Measurements from ENCODE around the gene PPP1R1C.

Gene PPP1R1C

GRCh38 chr2:182115258-182115657 is 129.6 kb downstream of the PPP1R1C start:
- DNase-seq, result no peak

DNA sequence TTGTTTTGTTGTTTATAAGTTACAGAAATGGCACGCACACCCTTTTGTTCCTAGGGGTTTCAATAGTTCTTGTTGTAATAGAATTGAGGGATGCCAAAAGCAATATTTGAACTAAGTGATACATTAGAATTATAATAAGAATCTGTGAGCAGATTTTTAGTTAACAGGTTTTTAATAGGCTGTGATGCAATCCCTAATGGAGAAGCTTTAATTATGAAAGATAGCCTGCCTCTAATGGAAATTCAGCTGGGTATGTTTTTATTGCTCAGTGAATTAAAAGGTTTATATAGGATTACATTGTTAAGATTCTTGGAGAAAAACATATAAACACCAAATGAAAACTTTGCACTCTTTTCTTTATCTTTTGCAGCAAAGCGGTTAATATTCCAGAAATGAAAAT is 131.1 kb downstream of the PPP1R1C start:
- no peak for DNase-seq

- DNase-seq, result no peak
Observed at GRCh38 chr2:182117196-182117595, 131.5 kb downstream of the PPP1R1C start.

DNA sequence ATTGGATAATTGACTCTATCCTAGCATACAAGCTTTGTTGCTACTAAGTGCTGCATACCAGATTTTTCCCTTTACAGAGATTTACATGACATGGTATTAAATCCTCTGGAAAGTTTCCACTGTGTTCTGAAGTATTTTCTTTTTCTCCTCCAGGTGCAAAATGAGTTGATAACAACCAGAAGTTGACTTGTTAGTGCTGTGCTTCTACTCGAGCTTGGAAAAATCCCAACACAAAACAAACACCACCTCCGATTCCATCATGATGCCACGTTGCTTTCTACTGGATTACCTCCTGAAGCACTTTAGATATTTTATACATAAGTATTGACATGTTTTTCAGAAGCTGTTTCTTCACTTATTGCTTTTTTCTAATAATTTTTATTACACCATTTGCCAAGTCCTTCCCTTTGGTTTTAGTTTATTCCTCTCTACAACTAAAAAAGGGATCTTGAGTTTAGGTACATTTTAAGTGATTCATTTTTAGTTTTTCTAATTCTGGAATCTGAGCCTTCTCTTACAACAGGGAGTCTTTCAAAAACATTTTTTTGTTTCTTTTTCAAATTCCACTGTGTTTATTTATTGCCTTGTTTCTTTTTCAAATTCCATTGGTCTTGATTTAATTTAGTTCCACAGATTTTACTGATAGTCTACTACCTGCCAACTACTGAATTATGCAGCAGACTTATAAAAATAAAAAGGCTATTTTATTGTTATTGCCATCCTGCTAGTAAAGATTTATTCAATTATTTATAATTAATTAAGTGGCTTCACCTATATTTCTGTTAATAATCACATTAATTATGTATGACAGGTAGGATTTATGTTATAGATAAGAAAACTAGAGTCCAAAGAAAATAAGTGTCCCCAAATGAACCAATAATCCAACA is 143.4 kb downstream of the PPP1R1C start:
- no peak for DNase-seq

DNA sequence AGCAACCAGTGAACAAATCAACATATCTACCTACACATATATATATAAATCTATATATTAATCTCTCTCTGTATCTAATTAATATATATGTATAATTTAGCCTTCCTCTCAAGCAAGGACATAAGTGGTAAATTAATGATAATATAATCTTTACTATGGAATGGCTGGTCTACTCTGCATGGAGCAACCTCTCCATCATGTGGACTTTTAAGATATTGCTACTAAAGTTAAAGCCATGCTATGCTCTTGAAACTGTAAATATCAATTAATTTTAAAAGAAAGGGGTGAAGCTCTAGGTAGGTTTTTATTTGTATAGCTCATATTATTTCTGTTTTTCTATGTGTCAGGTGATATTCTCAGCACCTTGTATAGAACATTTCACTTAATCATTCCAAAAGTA is 147.0 kb downstream of the PPP1R1C start:
- DNase-seq, result no peak

GRCh38 chr2:182133195-182133891 is 147.7 kb downstream of the PPP1R1C start:
- no peak for DNase-seq

GRCh38 chr2:182134201-182134600 is 148.5 kb downstream of the PPP1R1C start:
- DNase-seq, result no peak

DNA sequence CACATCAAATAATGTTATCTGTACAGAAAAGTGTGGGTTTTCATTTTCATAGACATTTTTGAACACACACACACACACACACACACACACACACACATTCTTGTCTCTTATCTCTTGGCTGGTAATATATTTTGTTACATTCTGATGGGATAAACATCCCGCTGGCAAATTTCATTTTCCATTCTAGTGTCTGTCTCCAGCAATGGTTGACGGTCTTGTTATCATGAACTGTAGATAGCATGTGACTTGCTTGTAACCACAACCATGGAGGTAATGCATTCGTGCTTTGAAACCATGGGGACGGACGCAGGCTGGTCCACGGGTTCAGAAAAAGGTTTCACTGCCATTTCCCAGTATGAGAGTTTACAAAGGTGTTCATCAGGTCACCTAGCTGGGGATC is 156.4 kb downstream of the PPP1R1C start:
- no peak for DNase-seq

DNA sequence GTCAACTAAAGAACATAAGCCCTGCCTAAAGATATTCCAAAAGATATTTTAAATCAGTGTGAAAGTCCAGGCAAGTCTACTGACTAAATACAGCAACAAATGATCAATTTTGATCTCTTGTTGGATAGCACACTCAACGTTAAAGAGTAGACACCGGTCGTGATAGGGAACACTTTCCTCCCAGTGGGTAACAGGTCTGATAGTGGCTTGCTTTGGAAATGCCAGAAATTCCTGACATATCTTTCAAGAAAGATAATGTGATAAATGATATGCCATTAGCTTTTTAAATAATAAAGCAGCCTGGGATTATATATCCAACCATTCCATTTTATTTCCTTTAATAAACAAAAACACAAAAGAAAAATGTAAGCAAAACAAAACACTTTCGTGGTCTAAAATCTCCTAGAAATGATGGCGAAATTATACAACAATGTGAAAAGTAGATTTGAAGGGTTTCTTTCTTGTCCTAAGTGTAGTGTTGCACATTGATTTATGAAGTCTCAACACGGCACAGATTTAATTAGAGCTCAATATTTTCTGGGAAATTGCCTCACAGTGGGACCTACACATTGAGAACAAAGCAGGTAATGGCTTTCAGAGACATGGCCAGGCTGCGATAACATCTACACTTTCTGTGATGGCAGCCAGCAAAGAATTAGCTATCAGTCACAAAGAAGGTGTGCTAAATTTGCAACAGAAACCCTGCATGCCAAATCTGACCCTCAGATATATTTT is 158.6 kb downstream of the PPP1R1C start:
- no peak for DNase-seq

DNA sequence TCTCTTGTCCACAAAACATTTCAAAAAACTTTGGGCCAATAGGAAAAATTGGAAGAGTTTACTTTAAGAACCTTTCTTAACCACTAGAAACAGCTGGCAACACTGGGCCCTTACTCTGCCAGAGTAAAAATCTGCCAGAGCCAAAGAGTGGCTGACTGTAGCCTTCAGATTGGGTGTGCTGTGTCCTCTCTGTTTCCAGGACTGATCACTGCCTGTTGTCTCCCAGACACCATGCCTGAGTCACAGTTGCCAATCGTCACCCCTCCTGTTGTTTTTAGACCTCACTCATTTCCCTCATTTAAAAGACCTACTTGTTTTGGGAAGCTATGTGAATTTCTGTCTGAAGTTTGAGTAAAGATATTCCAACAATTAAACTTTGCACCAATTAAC is 159.1 kb downstream of the PPP1R1C start:
- DNase-seq, result no peak

DNA sequence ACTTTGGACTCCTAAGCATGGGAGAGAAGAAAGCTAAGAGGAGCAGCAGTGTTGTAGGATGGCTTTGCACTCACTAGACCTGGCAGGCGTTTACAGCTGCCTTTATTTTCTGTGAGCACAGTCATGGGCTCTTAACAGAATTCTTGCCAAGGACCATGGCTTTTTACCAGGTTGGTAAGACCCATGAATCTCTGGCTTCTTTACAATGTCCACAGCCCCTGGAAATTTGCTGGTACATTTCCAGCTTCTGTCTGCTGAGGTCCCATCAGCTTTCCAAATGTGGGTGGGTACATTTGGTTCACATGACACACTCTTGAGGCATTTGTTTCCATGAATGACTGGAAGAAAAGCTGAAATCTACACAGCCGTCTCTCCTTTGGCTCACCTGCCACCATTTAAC is 162.7 kb downstream of the PPP1R1C start:
- DNase-seq, result no peak

GRCh38 chr2:182163878-182164277 is 178.2 kb downstream of the PPP1R1C start:
- DNase-seq, result no peak

DNA sequence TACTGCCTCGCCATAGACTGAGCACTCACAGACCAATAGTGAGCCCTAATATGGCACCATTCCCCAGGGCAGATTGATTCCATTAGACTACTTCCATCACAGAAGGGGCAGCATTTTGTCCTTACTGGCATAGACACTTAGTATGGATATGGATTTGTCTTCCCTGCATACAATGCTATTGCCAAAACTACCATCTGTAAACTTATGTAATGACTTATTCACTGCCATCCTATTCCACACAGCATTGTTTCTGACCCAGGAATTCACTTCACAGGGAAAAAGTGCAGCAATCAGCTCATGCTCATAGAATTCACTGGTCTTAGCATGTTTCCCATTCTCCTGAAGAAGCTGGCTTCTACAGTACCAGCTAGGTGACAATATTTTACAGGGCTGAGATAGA is 179.0 kb downstream of the PPP1R1C start:
- no peak for DNase-seq

GRCh38 chr2:182165202-182165601 is 179.5 kb downstream of the PPP1R1C start:
- DNase-seq, result no peak

DNA sequence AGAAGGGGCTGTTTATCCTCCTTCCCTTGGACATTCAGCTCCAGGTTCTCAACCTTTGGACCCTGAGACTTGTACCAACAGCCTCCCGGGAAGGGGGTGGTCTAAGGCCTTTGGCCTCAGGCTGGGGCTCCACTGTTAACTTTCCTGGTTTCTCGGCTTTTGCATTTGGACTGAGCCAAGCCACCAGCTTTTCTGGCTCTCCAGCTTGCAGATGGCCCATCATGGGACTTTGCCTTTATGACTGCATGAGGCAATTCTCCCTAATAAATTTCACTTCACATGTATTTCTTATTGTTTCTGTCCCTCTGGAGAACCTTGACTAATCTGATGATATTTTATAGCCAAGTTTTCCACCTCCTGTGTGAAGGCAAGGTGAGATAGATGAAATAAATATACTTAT is 180.8 kb downstream of the PPP1R1C start:
- no peak for DNase-seq

DNA sequence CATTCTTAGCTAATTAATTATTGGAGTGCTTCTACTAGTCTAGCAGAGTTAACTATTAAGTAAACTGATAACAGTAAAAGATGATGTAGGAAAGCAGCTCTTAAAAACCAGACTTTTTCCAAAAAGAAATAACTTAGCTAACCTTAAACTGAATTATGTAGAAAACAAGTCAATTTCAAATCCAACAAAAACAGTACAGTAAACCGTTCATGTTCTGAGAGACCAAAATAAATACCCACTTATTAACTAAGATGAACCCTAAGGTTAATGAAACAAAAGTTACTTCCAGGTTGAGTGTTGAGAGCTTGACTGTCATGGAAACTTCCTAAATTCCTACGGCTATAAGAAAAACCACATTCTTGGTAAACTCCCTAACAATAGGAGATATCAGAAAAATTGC is 181.2 kb downstream of the PPP1R1C start:
- DNase-seq, result no peak

All from stimulated activated CD4-positive, alpha-beta T cell treated with anti-CD3 and anti-CD28 coated beads, Interleukin-2, amount 100 ng/mL, for 24 hours (primary cell).